ENCODE data around the gene UBA1. TPM values are rescaled to one million over a fixed set of nuclear protein-coding genes. Genes with fewer than 3 reads are reported as not detected.

The UBA1 gene
- total RNA-seq, 4 donors from 2014 or later: 125 to 218 (median 147) TPM

DNA sequence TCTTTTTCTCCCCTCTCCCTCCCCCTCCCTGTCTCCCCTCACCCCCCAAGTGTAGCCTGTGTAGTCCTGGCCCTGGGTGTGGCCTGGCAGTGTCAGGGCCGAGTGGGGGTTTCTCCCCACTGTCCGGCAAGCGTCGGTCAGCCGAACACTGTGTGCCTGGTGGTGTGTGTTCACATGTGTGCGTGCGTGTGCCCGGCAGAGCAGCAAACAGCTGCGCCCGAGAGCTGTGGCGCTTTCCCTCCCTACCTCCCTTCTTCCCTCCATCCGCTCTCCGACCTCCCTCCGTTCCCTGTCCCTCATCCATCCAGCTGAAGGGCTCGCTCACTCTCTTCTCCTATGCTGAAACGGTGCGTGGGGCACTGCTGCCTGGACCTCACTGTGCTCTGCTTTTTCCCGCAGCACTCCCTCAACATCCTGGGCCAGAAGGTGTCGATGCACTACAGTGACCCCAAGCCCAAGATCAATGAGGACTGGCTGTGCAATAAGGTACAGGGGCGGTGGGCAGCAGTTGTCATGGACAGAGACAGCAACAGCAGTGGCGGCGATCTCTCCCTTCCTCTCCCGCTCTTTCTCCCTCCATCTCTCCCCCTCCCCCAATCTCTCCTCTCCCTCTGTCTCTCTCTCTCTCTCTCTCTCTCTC lies 17.4 kb upstream of the UBA1 start:
- peaks cover 14 to 100% (median 94%) of the 10 kb centered on the region in 4 donors for H3K36me3 ChIP-seq
- H3K4me3 ChIP-seq: no peak overlapping the region
- intact Hi-C loops (cut with DNase I): no loop called here
- DNase-seq (ENCODE audit: extremely low spot score): no peak
- no peaks in the 10 kb centered on the region for H3K27me3 ChIP-seq
- TF ChIP-seq POLR2A (IDR thresholded peaks at IDR 0.05; ENCODE audit: low read depth) (no peak), EP300 (IDR thresholded peaks at IDR 0.05) (no peak), POLR2AphosphoS5 (IDR thresholded peaks at IDR 0.05) (no peak)
- TF ChIP-seq, protein P1, sequence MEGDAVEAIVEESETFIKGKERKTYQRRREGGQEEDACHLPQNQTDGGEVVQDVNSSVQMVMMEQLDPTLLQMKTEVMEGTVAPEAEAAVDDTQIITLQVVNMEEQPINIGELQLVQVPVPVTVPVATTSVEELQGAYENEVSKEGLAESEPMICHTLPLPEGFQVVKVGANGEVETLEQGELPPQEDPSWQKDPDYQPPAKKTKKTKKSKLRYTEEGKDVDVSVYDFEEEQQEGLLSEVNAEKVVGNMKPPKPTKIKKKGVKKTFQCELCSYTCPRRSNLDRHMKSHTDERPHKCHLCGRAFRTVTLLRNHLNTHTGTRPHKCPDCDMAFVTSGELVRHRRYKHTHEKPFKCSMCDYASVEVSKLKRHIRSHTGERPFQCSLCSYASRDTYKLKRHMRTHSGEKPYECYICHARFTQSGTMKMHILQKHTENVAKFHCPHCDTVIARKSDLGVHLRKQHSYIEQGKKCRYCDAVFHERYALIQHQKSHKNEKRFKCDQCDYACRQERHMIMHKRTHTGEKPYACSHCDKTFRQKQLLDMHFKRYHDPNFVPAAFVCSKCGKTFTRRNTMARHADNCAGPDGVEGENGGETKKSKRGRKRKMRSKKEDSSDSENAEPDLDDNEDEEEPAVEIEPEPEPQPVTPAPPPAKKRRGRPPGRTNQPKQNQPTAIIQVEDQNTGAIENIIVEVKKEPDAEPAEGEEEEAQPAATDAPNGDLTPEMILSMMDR (IDR thresholded peaks at IDR 0.05): no peak
- WGBS: 77% methylated on average over 23 of the region's 23 CpGs
- no peak overlapping the region for H3K27ac ChIP-seq (replicated peaks in 1 of 4)
- no peaks in the 10 kb centered on the region for H3K9me3 ChIP-seq
- H3K4me1 ChIP-seq: peaks cover 4 to 18% (median 13%) of the 10 kb centered on the region in 4 donors

DNA sequence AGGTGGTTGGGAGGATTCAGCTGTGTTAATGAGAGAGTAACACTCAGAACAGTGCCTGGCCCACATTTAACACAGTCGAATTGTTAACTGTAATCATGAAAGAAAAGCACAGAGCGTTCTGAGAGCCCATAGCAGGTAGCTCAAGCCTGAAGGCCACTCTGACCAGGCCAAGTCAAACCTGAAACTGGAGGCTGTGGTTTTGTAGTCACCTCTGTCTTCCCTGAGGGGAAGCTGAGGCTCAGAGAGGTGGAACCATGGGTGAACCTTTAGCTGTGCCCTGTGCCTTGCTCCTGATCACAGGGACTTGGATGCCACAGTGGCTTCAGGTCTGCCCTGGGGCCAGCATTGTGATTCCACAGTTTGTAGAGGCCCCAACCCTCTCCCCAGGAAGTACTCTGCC lies 16.6 kb upstream of the UBA1 start:
- Histone ChIP-seq H3K27ac (replicated peaks in 1 of 4) (no peak overlapping the region), H3K9me3 (no peaks in the 10 kb centered on the region), H3K36me3 (peaks cover 14 to 100% (median 95%) of the 10 kb centered on the region in 4 donors), H3K4me3 (no peak overlapping the region), H3K27me3 (no peaks in the 10 kb centered on the region), H3K4me1 (peaks cover 4 to 18% (median 13%) of the 10 kb centered on the region in 4 donors)
- WGBS: 84% methylated on average over 2 of the region's 2 CpGs
- TF ChIP-seq EP300 (IDR thresholded peaks at IDR 0.05) (no peak), POLR2AphosphoS5 (IDR thresholded peaks at IDR 0.05) (no peak), POLR2A (IDR thresholded peaks at IDR 0.05; ENCODE audit: low read depth) (no peak)
- TF ChIP-seq, protein P1 (IDR thresholded peaks at IDR 0.05): no peak
- intact Hi-C loops (cut with DNase I): no loop called here
- no peak for DNase-seq (ENCODE audit: extremely low spot score)

DNA sequence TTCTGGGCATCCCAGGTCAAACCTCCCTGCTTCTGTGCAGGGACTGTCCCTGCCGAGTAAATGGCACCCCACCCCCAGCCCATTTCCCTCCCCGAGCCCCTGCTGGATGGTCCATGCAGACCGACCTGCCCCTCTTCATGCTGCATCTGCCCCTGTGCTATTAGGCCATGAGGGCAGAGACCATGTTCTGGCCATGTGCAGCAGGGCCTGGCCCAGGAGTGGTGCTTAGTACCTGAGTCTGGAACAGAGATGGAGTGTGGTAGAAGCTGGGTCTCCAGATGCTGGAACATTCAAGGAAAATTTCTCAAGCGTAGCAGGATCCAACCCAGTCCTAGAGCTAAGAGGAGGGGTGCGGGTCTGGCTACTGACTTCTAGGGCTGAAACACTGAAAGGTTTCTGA lies 15.3 kb upstream of the UBA1 start:
- intact Hi-C loops (cut with DNase I): no loop called here
- no peak for DNase-seq (ENCODE audit: extremely low spot score)
- no peak for TF ChIP-seq POLR2A (IDR thresholded peaks at IDR 0.05; ENCODE audit: low read depth)
- TF ChIP-seq EP300 (IDR thresholded peaks at IDR 0.05): no peak
- TF ChIP-seq POLR2AphosphoS5 (IDR thresholded peaks at IDR 0.05): no peak
- TF ChIP-seq, protein P1 (IDR thresholded peaks at IDR 0.05): no peak
- Histone ChIP-seq H3K9me3 (no peaks in the 10 kb centered on the region), H3K4me3 (no peak overlapping the region), H3K27ac (replicated peaks in 1 of 4) (peak overlapping the region in 3 of 4 donors; percentile 27 to 67 (median 66)), H3K36me3 (peaks cover 19 to 99% (median 94%) of the 10 kb centered on the region in 4 donors), H3K27me3 (no peaks in the 10 kb centered on the region), H3K4me1 (peaks cover 4 to 18% (median 13%) of the 10 kb centered on the region in 4 donors)
- 80% methylated on average over 5 of the region's 5 CpGs for WGBS

DNA sequence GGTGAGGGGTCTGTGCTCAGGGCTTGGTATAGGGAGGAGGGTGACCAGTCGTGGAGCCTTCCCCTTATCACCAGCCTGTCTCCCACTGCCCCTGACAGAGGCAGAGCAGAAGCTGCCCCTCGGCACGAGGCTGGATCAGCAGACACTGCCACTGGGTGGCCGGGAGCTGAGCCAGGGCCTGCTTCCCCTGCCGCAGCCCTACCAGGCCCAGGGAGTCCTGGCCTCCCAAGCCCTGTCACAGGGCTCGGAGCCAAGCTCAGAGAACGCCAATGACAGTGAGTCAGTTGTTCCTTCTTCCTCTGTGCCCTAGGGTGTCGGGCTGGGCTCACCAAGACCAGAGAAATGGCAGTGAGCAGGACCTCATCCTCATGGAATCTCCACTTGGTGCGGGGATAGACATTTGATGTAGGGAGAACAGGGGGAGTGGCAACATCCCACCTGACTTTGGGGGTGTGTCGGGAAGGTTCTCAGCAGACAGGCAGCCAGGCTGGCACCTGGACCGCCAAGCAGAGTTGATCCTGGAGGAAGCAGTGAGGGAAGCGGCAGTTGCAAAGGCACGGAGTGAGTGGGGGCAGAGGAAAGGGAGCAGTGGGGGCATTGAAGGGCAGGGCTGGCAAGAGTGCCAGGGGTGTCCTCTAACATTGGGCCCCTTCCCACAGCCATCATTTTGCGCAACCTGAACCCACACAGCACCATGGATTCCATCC lies 14.3 kb upstream of the UBA1 start:
- Histone ChIP-seq H3K4me1 (peaks cover 4 to 18% (median 13%) of the 10 kb centered on the region in 4 donors), H3K9me3 (no peaks in the 10 kb centered on the region), H3K27me3 (no peaks in the 10 kb centered on the region), H3K36me3 (peaks cover 19 to 99% (median 91%) of the 10 kb centered on the region in 4 donors), H3K27ac (replicated peaks in 1 of 4) (peak overlapping the region; percentile 40 to 67 (median 64)), H3K4me3 (no peak overlapping the region)
- intact Hi-C loops (cut with DNase I): no loop called here
- 45% methylated on average over 11 of the region's 14 CpGs for WGBS
- no peak for DNase-seq (ENCODE audit: extremely low spot score)
- TF ChIP-seq, protein P1 (IDR thresholded peaks at IDR 0.05): peak in 1 of 3 experiments; percentile 8
- TF ChIP-seq POLR2AphosphoS5 (IDR thresholded peaks at IDR 0.05) (peak; percentile 35 to 52), POLR2A (IDR thresholded peaks at IDR 0.05; ENCODE audit: low read depth) (no peak)

Data from esophagus muscularis mucosa (tissue), 4 donors.